ENCODE data around the gene ARSI. TPM values are rescaled to one million over a fixed set of nuclear protein-coding genes. Genes with fewer than 3 reads are reported as not detected.

ARSI gene
- total and polyA plus RNA-seq, 2 donors (not counting 3 experiments of a cell fraction or from before 2014, with no cell fraction given) = 0.17 to 0.20 TPM

GRCh38 chr5:150261231-150261630, 41.5 kb downstream of the ARSI start:
- POLR2A ChIA-PET = no interaction called here
- Histone ChIP-seq H3K4me1 (ENCODE audit: control insufficient read depth, extremely low read depth, insufficient read depth, low read length) (no peaks in the 10 kb centered on the region), H3K9me1 (replicated peaks; ENCODE audit: control insufficient read depth, extremely low read depth, insufficient read depth, low read length) (no peaks in the 10 kb centered on the region), H3K4me2 (ENCODE audit: insufficient read depth, low read length) (no peak overlapping the region), H3K79me2 (ENCODE audit: control insufficient read depth, insufficient read depth, low read length) (no peaks in the 10 kb centered on the region), H2AFZ (ENCODE audit: low read depth, low read length) (no peak overlapping the region), H3K9ac (replicated peaks; ENCODE audit: extremely low read depth, insufficient read depth, low read length) (no peak overlapping the region), H3K27me3 (ENCODE audit: control insufficient read depth in 2 of 2, insufficient read depth in 2 of 2, low read length in 2 of 2) (no peaks in the 10 kb centered on the region), H3K4me3 (replicated peaks in 1 of 3; ENCODE audit: insufficient read depth in 1 of 3, low read depth in 1 of 3, low read length in 3 of 3) (no peak overlapping the region), H4K20me1 (replicated peaks; ENCODE audit: control insufficient read depth, extremely low read depth, insufficient read depth, low read length) (no peaks in the 10 kb centered on the region), H3K9me3 (replicated peaks; ENCODE audit: control insufficient read depth, insufficient read depth, low read length) (no peaks in the 10 kb centered on the region), H3K27ac (ENCODE audit: insufficient read depth, low read depth, low read length) (no peak overlapping the region), H3K36me3 (ENCODE audit: control insufficient read depth in 2 of 2, extremely low read depth in 1 of 2, insufficient read depth in 2 of 2, low read length in 2 of 2) (no peaks in the 10 kb centered on the region)
- CTCF ChIA-PET = no interaction called here
- no peak for DNase-seq (ENCODE audit: low read depth, low spot score)
- FAIRE-seq = no peak
- no TSS peak for BruUV-seq (replicated peaks)
- dilution Hi-C loops (cut with MboI; ENCODE audit: extremely low pct_ligation_motif_present, low sequenced_read_pairs) (no loop called here), intact Hi-C loops (cut with micrococcal nuclease) (no loop called here)
- no peak for TF ChIP-seq EZH2 (IDR thresholded peaks at IDR 0.05; ENCODE audit: borderline replicate concordance, low read depth, low read length, severe bottlenecking)
- no peak for TF ChIP-seq GATA2 (IDR thresholded peaks at IDR 0.05; ENCODE audit: insufficient read depth, insufficient read length, low read depth, low read length)
- no peak for TF ChIP-seq MAX (IDR thresholded peaks at IDR 0.05; ENCODE audit: insufficient read depth, insufficient read length)
- TF ChIP-seq POLR2AphosphoS5 (IDR thresholded peaks at IDR 0.05; ENCODE audit: insufficient read depth, low read depth, low read length) = no peak
- no peak for TF ChIP-seq POLR2A (IDR thresholded peaks at IDR 0.05; ENCODE audit: low read depth, low read length)
- TF ChIP-seq MYC (IDR thresholded peaks at IDR 0.05; ENCODE audit: low read depth, low read length) = no peak
- TF ChIP-seq CTCF (IDR thresholded peaks at IDR 0.05; ENCODE audit: extremely low read depth in 1 of 2, insufficient read depth in 1 of 2, low read depth in 1 of 2, low read length in 2 of 2) = no peak
- no peak for TF ChIP-seq FOS (IDR thresholded peaks at IDR 0.05; ENCODE audit: borderline replicate concordance, insufficient read depth, low read length)
- TF ChIP-seq JUN (IDR thresholded peaks at IDR 0.05; ENCODE audit: borderline replicate concordance, insufficient read depth, insufficient read length, low read depth) = no peak

Measured in endothelial cell of umbilical vein (primary cell).